MM.1S (cell line): ENCODE results near the gene CCL25.

Experiments
- DNase-seq: peaks from one replicate; pipeline ENCODE4 v3.0.0-alpha.2; 2015
- H2AFZ ChIP-seq: fragments of 300-600 bp; sonication (generic); 2 replicates; pipeline ENCODE4 v1.6.0; 2016; ENCODE audit warnings: antibody characterized with exemption, low read length
- H3F3A ChIP-seq: fragments of 300-600 bp; sonication (generic); 2 replicates; pipeline ENCODE4 v1.6.1; 2016; ENCODE audit warnings: mild to moderate bottlenecking, antibody characterized with exemption, low read length, moderate library complexity, mixed read lengths; ENCODE audit not compliant: insufficient read depth
- H3K27ac ChIP-seq: fragments of 300-600 bp; sonication (generic); 2 replicates; pipeline ENCODE4 v1.5.1; 2016; ENCODE audit warnings: mild to moderate bottlenecking, low read length
- H3K27me3 ChIP-seq: fragments of 300-600 bp; sonication (generic); replicated peaks from 2 replicates; pipeline ENCODE4 v1.6.0; 2016; ENCODE audit warnings: low read length; ENCODE audit not compliant: insufficient read depth
- H3K36me3 ChIP-seq: fragments of 300-600 bp; sonication (generic); replicated peaks from 2 replicates; pipeline ENCODE4 v1.6.1; 2016; ENCODE audit warnings: mild to moderate bottlenecking, low read length, mixed read lengths; ENCODE audit not compliant: insufficient read depth
- H3K4me1 ChIP-seq: fragments of 300-600 bp; sonication (generic); 2 replicates; pipeline ENCODE4 v1.6.1; 2016; ENCODE audit warnings: low read length, mixed read lengths
- H3K4me2 ChIP-seq: fragments of 300-600 bp; sonication (generic); 2 replicates; pipeline ENCODE4 v1.6.0; 2016; ENCODE audit warnings: low read depth, low read length
- H3K4me3 ChIP-seq: fragments of 300-600 bp; sonication (generic); 2 replicates; pipeline ENCODE4 v1.5.1; 2016; ENCODE audit warnings: low read length, mixed read lengths
- H3K79me2 ChIP-seq: fragments of 300-600 bp; sonication (generic); 2 replicates; pipeline ENCODE4 v1.6.1; 2016; ENCODE audit warnings: mixed run types, low read length, mixed read lengths
- H3K9ac ChIP-seq: fragments of 300-600 bp; sonication (generic); 2 replicates; pipeline ENCODE4 v1.6.1; 2016; ENCODE audit warnings: low read length, mixed read lengths
- H3K9me2 ChIP-seq: fragments of 300-600 bp; sonication (generic); replicated peaks from 2 replicates; pipeline ENCODE4 v1.6.1; 2016; ENCODE audit warnings: mild to moderate bottlenecking, low read length, mixed read lengths; ENCODE audit not compliant: insufficient read depth
- H3K9me3 ChIP-seq: fragments of 300-600 bp; sonication (generic); replicated peaks from 2 replicates; pipeline ENCODE4 v1.6.1; 2016; ENCODE audit warnings: mild to moderate bottlenecking, low read length, mixed read lengths; ENCODE audit not compliant: insufficient read depth
- H4K20me1 ChIP-seq: fragments of 300-600 bp; sonication (generic); 2 replicates; pipeline ENCODE4 v1.6.1; 2016; ENCODE audit warnings: mild to moderate bottlenecking, low read length, moderate library complexity, mixed read lengths; ENCODE audit not compliant: insufficient read depth
- EZH2 ChIP-seq: fragments of 300-600 bp; sonication (generic); optimal IDR thresholded peaks from 2 replicates; pipeline ENCODE3; 2017; ENCODE audit warnings: low read depth, mild to moderate bottlenecking, antibody characterized with exemption, low read length, mixed read lengths
- EZH2phosphoT487 ChIP-seq: fragments of 300-600 bp; sonication (generic); IDR thresholded peaks from 2 replicates; pipeline ENCODE4 v1.6.1; 2018; ENCODE audit warnings: antibody characterized with exemption, low read length
- TF ChIP-seq, protein P1 (sequence below): fragments of 300-600 bp; sonication (generic); IDR thresholded peaks from 2 replicates; pipeline ENCODE4 v1.5.1; 2016; ENCODE audit warnings: antibody characterized with exemption, low read length, mixed read lengths

Gene CCL25

DNA sequence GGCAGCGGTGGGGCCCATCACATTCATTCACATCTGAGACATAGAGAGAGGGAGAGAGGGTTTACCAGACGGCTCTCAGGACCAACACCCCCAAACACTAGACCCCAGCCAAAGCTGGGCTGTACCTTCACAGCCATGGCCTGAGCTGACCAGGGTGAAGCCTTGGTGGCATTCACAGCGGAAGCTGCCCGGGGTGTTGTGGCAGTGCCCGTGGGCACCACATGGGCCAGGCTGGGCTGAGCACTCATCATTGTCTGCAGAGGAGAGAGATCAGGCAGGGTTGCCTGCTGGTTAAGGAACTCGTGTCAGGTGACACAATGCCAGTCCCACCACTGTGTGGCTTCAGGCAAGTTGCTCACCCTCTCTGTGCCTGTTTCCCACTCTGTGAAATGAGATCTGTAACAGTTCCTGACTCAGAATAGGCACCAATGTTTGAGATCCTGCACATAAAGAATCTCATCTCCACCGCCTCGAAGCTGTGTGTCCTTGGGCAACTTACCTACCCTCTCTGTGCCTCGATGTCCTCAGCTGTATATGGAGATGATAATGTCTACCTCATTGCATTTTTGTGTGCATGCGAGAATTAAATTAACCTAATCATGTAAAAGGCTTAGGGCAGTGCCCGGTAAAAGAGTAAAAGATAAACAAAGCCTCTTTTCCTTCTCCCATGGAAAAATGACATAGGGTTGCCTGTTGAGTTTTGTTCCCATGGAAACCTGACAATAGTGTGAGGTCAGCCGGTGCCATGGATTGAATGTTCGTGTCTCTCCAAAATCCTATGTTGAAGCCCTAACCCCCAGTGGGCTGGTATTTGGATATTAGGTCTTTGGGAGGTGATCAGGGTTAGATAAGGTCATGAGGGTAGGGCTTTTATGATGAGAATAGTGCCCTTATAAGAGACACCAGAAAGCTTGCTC lies 22.9 kb downstream of the CCL25 start:
- no peak overlapping the region for H3K27ac ChIP-seq
- H4K20me1 ChIP-seq: no peaks in the 10 kb centered on the region
- H3K9me3 ChIP-seq: no peaks in the 10 kb centered on the region
- H3K27me3 ChIP-seq: peaks cover 94% of the 10 kb centered on the region
- no peaks in the 10 kb centered on the region for H3K36me3 ChIP-seq
- no peak for DNase-seq
- TF ChIP-seq, protein P1, sequence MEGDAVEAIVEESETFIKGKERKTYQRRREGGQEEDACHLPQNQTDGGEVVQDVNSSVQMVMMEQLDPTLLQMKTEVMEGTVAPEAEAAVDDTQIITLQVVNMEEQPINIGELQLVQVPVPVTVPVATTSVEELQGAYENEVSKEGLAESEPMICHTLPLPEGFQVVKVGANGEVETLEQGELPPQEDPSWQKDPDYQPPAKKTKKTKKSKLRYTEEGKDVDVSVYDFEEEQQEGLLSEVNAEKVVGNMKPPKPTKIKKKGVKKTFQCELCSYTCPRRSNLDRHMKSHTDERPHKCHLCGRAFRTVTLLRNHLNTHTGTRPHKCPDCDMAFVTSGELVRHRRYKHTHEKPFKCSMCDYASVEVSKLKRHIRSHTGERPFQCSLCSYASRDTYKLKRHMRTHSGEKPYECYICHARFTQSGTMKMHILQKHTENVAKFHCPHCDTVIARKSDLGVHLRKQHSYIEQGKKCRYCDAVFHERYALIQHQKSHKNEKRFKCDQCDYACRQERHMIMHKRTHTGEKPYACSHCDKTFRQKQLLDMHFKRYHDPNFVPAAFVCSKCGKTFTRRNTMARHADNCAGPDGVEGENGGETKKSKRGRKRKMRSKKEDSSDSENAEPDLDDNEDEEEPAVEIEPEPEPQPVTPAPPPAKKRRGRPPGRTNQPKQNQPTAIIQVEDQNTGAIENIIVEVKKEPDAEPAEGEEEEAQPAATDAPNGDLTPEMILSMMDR: no peak
- TF ChIP-seq EZH2phosphoT487 (no peak), EZH2 (no peak)
- no peak overlapping the region for H3K4me2 ChIP-seq
- no peaks in the 10 kb centered on the region for H3K9me2 ChIP-seq
- H3K9ac ChIP-seq: no peak overlapping the region
- H2AFZ ChIP-seq: no peak overlapping the region
- H3F3A ChIP-seq: no peaks in the 10 kb centered on the region
- no peaks in the 10 kb centered on the region for H3K4me1 ChIP-seq
- no peak overlapping the region for H3K4me3 ChIP-seq
- no peaks in the 10 kb centered on the region for H3K79me2 ChIP-seq

DNA sequence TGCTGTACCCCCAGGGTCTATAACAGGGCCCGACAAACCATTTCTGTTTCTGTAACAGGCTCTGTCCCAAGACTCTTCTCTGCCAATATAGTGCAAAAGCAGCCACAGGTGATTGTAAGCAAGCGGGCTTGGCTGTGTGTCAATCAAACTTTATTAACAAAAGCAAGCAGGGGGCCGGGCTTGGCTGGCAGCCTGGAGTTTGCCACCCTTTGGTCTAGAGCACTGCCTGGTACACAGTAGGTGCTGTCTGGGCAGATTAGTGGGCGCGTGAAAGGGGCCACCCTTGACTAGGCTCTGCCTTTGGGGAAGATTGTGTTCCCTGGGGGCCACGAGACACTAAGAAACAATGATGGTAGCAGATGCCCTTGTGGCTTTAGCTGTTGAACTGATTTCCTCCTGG lies 27.4 kb downstream of the CCL25 start:
- no peaks in the 10 kb centered on the region for H4K20me1 ChIP-seq
- H3K4me1 ChIP-seq: no peaks in the 10 kb centered on the region
- H3K27me3 ChIP-seq: peaks cover 92% of the 10 kb centered on the region
- H3K27ac ChIP-seq: no peak overlapping the region
- H3K9me2 ChIP-seq: no peaks in the 10 kb centered on the region
- no peak overlapping the region for H3K4me2 ChIP-seq
- no peak for TF ChIP-seq EZH2phosphoT487
- TF ChIP-seq EZH2: no peak
- TF ChIP-seq, protein P1: no peak
- no peaks in the 10 kb centered on the region for H3K36me3 ChIP-seq
- H2AFZ ChIP-seq: no peak overlapping the region
- H3K9ac ChIP-seq: no peak overlapping the region
- no peak overlapping the region for H3K4me3 ChIP-seq
- H3K79me2 ChIP-seq: no peaks in the 10 kb centered on the region
- H3K9me3 ChIP-seq: no peaks in the 10 kb centered on the region
- no peaks in the 10 kb centered on the region for H3F3A ChIP-seq
- DNase-seq: no peak

DNA sequence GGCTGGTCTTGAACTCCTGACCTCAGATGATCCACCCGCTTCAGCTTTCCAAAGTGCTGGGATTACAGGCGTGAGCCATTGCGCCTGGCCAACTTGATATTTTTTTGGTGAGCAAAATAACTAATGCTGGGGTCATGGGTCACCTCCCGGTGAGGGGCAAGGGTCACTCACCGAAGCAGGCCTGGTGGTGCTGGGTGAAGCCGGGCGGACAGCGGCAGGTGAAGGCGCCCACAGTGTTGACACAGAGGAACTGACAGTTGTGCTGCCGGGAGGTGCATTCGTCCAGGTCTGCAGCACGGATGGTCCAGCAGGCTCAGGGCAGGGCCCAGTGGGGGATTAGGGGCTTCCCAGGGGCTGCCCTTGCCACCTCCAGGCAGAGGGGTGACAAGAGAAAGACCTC lies 28.3 kb downstream of the CCL25 start:
- Histone ChIP-seq H3K36me3 (no peaks in the 10 kb centered on the region), H3F3A (no peaks in the 10 kb centered on the region)

More for the DNA sequence above, 28.3 kb downstream of the CCL25 start:
- H3K27ac ChIP-seq: no peak overlapping the region
- no peak overlapping the region for H3K4me3 ChIP-seq
- no peak for DNase-seq
- H3K79me2 ChIP-seq: no peaks in the 10 kb centered on the region
- no peak overlapping the region for H3K9ac ChIP-seq
- H2AFZ ChIP-seq: no peak overlapping the region
- no peaks in the 10 kb centered on the region for H3K9me3 ChIP-seq
- peaks cover 91% of the 10 kb centered on the region for H3K27me3 ChIP-seq
- no peak for TF ChIP-seq EZH2
- TF ChIP-seq, protein P1: no peak
- TF ChIP-seq EZH2phosphoT487: no peak
- H3K4me1 ChIP-seq: no peaks in the 10 kb centered on the region
- H4K20me1 ChIP-seq: no peaks in the 10 kb centered on the region
- H3K4me2 ChIP-seq: no peak overlapping the region
- H3K9me2 ChIP-seq: no peaks in the 10 kb centered on the region
